Spleen (tissue), 7 donors: ENCODE results near the gene TBC1D32.
"Not testable (repeated sequence)": the region's sequence is repeated elsewhere in the genome, so short reads cannot be mapped to it uniquely, and the experiment has no call there.

Experiments
- CTCF ChIP-seq, 11 experiments: fragments of 200-600 bp in 7 of 11; fragments of 450-650 bp in 4 of 11; sonication (generic) in 4 of 11; IDR thresholded peaks in 8 of 11; conservative IDR thresholded peaks in 3 of 11; 1 replicate in 7 of 11; 2 replicates in 4 of 11; pipeline versions ENCODE4 v1.4.0 to v1.8.0; 2016 to 2021; ENCODE audit warnings: antibody characterized with exemption in 11 of 11, inconsistent platforms in 4 of 11, mild to moderate bottlenecking in 1 of 11
- POLR2AphosphoS5 ChIP-seq, 3 donors: sonication (generic); formaldehyde crosslinking; IDR thresholded peaks; one replicate each; pipeline ENCODE4 v1.5.1; 2017; ENCODE audit warnings: antibody characterized with exemption in 3 of 3
- donor health status: DM: no; HTN: no; CAD: no; lungs with moderate emphysema.
- donor health status: DM: no; HTN: no; CAD: no.
- donor health status: DM: no; HTN: no; CAD: no.

DNA sequence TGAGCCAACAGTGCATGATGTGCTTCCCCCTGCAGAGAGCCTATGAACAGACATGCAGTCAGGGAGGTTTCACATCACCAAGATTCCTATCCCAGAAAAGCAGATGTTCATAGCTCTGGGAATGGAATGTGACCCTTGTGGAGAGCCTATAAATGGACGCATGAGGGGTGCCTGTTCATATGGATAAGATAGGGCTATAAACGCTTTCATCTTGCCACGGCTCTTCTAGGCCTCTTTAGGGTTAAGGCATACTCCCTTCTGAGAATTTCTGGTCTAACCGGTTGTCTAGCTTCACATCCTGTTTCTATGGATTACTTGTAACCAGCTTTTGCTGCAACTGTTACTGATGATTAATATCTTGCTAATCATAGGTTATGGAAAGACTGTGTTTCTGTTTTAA is 285.7 kb downstream of the TBC1D32 start:
- TF ChIP-seq CTCF (IDR thresholded peaks at IDR 0.05 in 8 of 11, conservative IDR thresholded peaks at IDR 0.05 in 3 of 11); POLR2AphosphoS5 (IDR thresholded peaks at IDR 0.05): not testable (repeated sequence)
